ENCODE measurements around the gene YJU2.
"Not testable (repeated sequence)": the region's sequence is repeated elsewhere in the genome, so short reads cannot be mapped to it uniquely, and the experiment has no call there.

YJU2 gene

GRCh38 chr19:4267901-4268815, 21.3 kb downstream of the YJU2 start:
- no peak for DNase-seq (ENCODE audit: low read depth, low spot score)

DNA sequence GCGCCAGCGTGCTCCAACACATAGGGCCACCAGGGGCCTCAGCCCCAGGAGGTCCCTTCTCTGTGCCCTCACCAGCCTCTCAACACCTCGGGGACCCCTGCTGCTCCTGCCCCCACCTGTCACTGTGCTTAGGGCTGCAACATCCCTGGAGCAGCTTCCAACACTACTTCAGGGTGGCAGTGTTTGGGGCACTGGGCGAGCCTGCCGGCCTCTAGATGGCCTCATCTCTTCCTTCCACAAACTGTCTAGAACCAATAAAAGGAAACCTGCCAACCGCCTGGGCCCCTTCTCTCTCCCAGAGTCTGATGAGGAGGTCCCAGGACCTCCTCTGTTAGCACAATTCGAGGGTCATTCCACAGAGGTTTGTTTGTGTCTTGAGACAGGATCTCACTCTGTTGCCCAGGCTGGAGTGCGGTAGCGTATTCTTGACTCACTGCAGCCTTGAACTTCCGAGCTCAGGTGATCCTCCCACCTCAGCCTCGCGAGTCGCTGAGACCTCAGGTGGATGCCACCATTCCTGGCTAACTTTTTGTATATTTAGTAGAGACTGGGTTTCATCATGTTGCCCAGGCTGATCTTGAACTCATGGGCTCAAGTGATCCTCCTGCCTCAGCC, 22.0 kb downstream of the YJU2 start:
- DNase-seq (ENCODE audit: low read depth, low spot score) = no peak

GRCh38 chr19:4272894-4273293, 26.0 kb downstream of the YJU2 start:
- DNase-seq (ENCODE audit: low read depth, low spot score) = no peak

DNA sequence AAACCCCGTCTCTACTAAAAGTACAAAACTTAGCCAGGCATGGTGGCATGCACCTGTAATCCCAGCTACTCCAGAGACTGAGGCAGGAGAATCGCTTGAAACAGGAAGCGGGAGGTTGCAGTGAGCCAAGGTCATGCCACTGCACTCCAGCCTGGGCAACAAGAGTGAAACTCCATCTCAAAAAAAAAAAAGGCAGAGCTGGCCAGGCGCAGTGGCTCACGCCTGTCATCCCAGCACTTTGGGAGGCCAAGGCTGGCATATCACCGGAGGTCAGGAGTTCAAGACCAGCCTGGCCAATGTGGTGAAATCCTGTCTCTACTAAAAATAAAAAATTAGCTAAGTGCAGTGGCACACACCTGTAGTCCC, 27.4 kb downstream of the YJU2 start:
- DNase-seq (ENCODE audit: low read depth, low spot score) = not testable (repeated sequence)

DNA sequence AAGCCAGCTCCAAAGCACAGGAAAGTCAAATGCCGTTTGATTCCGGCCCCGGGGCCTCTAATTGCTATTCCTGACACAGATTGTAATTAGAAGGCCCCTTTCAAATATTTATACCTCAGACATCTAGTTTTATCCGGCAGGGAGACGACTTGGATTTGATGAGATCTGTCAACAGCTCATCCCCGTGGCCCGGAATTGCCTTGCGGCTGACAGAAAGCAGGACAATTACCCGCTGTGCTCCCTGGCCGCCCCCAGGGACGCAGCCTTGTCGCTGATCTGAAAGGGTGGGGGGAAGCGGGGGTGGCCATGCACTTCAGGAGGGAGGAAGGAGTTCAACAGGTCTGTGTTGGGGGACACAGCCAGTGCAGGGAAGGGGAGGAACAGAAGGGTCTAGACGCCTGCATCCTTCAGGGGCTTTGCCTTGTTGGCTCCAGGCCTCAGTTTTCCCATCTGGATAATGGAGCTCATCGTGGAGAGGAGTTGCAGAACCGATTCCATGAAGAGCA, 30.4 kb downstream of the YJU2 start:
- DNase-seq (ENCODE audit: low read depth, low spot score) = no peak

DNA sequence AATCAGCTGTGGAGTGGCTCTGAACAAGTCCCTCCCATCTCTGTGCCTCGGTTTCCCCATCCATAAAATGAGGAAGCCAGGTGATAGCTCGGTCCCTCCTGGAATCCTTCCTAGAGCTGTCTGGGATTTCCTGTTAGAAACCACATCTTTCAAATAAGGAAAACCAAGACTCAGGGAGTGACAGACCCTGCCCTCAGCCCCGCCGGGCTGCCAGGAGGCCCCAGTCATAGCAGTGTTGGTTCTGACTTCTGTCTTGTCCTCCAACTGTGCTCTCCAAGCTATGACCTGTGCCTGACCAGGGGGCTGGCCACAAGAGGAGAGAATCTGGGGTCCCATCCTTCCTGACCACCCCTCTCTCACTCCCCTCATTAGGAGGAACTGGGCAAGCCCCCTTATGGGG, 31.1 kb downstream of the YJU2 start:
- DNase-seq (ENCODE audit: low read depth, low spot score) = no peak

- no peak for DNase-seq (ENCODE audit: low read depth, low spot score)
Measured at GRCh38 chr19:4278419-4279266, 31.8 kb downstream of the YJU2 start, which contains the start of gene SHD. TSS of gene SHD (plus strand) at chr19:4279266. CDS start at chr19:4280064, 798 bp downstream.

GRCh38 chr19:4279267-4279529, 32.3 kb downstream of the YJU2 start:
- no peak for DNase-seq (ENCODE audit: low read depth, low spot score)

DNA sequence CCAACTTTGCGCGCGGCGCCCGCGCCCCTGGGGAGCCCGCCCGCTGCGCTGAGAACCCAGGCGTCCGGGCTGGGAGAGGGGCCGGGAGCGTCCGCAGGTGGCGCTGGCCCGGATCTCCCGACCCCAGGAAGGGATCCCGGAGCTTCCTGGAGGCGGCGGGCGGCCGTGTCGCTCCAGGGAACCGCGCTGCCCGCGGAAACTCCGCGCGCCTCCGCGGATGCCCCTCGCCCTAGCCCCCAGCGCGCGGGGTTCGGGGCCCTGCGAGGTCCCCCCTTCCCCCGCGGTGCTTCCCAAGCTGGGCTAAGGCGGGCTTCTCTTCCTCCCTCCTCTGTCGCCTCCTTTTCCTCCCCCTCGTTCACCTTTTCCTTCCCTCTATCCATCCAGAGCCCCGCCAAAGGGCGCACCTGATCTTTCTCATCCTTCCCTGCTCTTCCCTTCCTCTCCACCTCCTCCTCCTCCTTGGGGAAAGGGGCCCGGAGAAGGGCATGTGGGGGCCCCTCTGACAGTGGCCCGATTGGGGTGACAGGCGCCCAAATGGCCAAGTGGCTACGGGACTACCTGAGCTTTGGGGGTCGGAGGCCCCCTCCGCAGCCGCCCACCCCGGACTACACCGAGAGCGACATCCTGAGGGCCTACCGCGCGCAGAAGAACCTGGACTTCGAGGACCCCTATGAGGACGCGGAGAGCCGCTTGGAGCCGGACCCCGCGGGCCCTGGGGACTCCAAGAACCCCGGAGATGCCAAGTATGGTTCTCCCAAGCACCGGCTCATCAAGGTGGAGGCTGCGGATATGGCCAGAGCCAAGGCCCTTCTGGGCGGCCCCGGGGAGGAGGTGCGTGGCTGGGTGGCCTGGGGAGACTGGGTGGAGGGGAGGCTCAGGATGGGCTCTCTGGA, 32.9 kb downstream of the YJU2 start:
- no peak for DNase-seq (ENCODE audit: low read depth, low spot score)

DNA sequence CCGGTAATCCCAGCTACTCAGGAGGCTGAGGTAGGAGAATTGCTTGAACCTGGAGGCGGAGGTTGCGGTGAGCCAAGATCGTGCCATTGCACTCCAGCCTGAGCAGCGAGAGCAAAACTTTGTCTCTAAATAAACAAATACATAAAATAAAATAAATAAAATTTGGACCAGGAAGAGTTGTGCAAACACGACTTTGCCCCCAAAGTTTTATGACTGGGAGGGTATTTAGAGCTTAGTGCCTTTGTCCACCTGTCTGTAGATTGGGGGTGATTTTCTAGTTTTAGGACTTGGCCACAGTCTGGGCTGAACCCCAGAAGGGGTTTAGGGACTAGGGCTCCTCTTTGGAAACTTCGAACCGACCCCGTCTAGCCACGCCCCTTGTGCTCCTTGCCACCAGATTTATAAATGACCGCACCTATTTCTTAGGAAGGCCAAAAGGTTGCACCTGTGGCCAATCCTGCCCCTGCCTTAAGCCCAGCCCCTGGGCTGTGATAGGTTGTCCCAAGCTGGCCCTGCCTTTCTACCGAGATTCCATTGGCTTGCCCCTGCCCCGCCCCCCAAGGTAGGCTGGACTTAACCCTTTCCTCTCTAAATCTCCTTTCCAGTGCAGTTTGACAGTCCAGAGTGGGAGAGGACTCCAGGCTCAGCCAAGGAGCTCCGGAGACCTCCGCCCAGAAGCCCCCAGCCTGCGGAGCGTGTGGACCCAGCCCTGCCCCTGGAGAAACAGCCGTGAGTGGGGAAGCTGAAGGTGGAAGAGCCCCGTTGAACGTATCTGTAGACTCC, 37.5 kb downstream of the YJU2 start:
- no peak for DNase-seq (ENCODE audit: low read depth, low spot score)

GRCh38 chr19:4284974-4285373, 38.1 kb downstream of the YJU2 start:
- no peak for DNase-seq (ENCODE audit: low read depth, low spot score)

GRCh38 chr19:4286141-4286540, 39.3 kb downstream of the YJU2 start:
- DNase-seq (ENCODE audit: low read depth, low spot score) = not testable (repeated sequence)

- no peak for DNase-seq (ENCODE audit: low read depth, low spot score)
Measured at GRCh38 chr19:4288091-4288777, 41.4 kb downstream of the YJU2 start.

DNA sequence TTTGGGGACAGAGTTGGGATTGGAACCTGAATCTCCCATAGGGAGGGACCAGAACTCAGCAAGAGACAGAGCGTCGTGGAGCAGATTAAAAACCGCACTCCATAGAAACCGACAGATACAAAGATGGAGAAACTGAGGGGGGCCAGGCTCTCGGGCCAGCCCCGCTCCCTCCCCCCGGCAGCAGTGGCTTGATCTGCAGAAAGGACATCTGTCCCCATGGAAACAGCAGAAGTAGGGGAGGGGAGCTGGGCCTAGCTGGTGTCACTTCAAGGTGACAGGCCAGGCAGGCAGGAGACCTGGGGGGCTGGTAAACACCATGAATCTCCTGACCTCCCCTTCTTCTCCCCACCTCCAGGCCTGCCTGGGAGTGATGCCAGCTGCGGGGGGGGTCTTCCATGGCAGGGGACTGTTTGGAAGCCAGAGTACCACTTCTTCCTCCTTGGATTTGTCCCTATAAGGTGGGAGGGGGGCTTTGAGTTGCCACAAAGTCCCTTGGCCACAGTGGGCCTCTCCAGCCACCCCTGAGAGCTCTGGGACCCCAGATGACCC, 44.4 kb downstream of the YJU2 start:
- no peak for DNase-seq (ENCODE audit: low read depth, low spot score)

GRCh38 chr19:4292515-4292914, 45.6 kb downstream of the YJU2 start:
- DNase-seq (ENCODE audit: low read depth, low spot score) = no peak

GRCh38 chr19:4294389-4294788, 47.5 kb downstream of the YJU2 start:
- no peak for DNase-seq (ENCODE audit: low read depth, low spot score)

- DNase-seq (ENCODE audit: low read depth, low spot score) = no peak
Measured at GRCh38 chr19:4295972-4296771, 49.3 kb downstream of the YJU2 start.

- DNase-seq (ENCODE audit: low read depth, low spot score) = no peak
Measured at GRCh38 chr19:4297901-4298809, 51.3 kb downstream of the YJU2 start.
